HFF-Myc (cell line): ENCODE measurements around the gene SLC13A4.

Source experiments
- DNase-seq: peaks from one replicate; pipeline ENCODE4 v3.0.0-alpha.2; 2011; ENCODE audit warnings: low read depth; ENCODE audit errors: extremely low read depth
- H3K4me3 ChIP-seq: replicated peaks from 2 replicates; pipeline ENCODE4 v1.5.1; 2011; ENCODE audit warnings: low read depth, mild to moderate bottlenecking, control low read depth, low read length
- TF ChIP-seq, protein P1 (sequence below): IDR thresholded peaks from 2 replicates; pipeline ENCODE4 v1.5.1; 2012; ENCODE audit warnings: mild to moderate bottlenecking, low read depth, low read length, control low read depth; ENCODE audit errors: missing control alignments

The SLC13A4 gene

DNA sequence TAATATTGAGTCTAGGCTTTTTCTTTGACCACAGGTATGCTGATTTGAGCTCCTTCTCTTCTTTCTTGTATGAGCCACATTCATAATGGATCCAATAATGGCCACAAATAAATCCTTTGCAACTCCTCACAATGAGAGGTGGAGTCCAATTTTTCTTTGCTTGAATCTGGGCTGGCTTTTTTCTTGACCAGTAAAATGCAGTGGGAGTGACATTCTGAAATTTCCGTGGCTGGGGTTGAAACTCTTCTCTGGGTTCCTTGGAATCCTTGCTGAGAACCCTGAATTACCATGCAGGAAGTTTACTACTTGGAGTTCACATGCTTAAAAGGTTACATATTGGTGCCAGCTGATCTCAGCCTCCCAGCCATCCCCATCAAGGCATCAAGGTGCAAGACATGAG lies 43.1 kb upstream of the SLC13A4 start:
- TF ChIP-seq, protein P1, sequence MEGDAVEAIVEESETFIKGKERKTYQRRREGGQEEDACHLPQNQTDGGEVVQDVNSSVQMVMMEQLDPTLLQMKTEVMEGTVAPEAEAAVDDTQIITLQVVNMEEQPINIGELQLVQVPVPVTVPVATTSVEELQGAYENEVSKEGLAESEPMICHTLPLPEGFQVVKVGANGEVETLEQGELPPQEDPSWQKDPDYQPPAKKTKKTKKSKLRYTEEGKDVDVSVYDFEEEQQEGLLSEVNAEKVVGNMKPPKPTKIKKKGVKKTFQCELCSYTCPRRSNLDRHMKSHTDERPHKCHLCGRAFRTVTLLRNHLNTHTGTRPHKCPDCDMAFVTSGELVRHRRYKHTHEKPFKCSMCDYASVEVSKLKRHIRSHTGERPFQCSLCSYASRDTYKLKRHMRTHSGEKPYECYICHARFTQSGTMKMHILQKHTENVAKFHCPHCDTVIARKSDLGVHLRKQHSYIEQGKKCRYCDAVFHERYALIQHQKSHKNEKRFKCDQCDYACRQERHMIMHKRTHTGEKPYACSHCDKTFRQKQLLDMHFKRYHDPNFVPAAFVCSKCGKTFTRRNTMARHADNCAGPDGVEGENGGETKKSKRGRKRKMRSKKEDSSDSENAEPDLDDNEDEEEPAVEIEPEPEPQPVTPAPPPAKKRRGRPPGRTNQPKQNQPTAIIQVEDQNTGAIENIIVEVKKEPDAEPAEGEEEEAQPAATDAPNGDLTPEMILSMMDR, result no peak
- no peak overlapping the region for H3K4me3 ChIP-seq
- no peak for DNase-seq

- no peak overlapping the region for H3K4me3 ChIP-seq
- no peak for DNase-seq
- TF ChIP-seq, protein P1, result no peak
Observed at GRCh38 chr7:135770139-135770710, 42.2 kb upstream of the SLC13A4 start.

GRCh38 chr7:135769005-135769802 lies 41.2 kb upstream of the SLC13A4 start:
- TF ChIP-seq, protein P1, result no peak
- H3K4me3 ChIP-seq, result no peak overlapping the region
- no peak for DNase-seq

GRCh38 chr7:135768467-135768866 lies 40.5 kb upstream of the SLC13A4 start:
- DNase-seq, result no peak
- no peak overlapping the region for H3K4me3 ChIP-seq
- TF ChIP-seq, protein P1, result no peak

DNA sequence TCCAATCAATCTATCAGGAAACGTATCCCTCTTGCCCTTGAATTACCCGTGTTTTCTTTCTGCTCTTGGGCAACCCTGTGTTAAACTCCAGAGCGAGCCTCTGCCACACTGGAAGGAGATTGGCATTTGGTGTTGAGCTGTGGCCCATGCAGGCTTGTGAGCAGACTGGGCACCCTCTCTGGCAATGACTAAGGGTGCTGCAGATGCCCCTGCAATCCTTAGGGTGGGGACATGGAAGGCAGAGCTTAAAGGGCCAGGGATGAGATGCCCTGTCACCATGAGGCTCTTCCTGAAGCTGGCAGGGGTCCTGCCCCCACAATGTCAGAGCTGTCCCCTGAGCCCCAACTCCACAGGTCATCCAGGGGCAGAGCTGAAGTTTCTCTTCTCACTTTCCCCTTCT lies 40.1 kb upstream of the SLC13A4 start:
- no peak overlapping the region for H3K4me3 ChIP-seq
- no peak for DNase-seq
- TF ChIP-seq, protein P1, result no peak

DNA sequence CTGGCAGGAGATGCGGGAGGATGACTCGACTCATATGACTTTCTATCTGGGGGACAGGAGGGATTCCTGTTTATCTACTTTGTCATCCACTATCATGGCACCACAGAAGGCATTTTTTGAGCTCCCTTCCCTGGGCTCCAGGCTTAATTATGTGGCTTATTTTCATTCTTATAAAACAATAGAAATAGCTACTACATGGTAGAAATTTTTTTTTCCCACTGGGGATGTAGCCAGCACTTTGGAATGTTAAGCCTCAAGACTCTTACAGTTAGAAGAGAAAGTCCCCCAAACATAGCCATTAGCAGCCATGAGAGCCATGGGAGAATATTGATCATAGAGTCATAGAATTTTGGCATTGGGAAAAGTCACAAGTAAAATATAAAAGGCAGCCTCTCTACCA lies 35.3 kb upstream of the SLC13A4 start:
- DNase-seq, result no peak
- TF ChIP-seq, protein P1, result no peak
- H3K4me3 ChIP-seq, result no peak overlapping the region
